HepG2 (cell line): ENCODE measurements around the gene USP43. TPM values are rescaled to one million over a fixed set of nuclear protein-coding genes. Genes with fewer than 3 reads are reported as not detected.

Experiments
- AHDC1 ChIP-seq: sonication (generic); formaldehyde crosslinking; IDR thresholded peaks from 2 replicates; pipeline ENCODE4 v1.5.1; 2020; ENCODE audit warnings: mild to moderate bottlenecking, missing genetic modification reagents, borderline replicate concordance
- GATAD2A ChIP-seq: IDR thresholded peaks from 2 replicates; pipeline ENCODE4 v1.6.1; 2016
- GPBP1L1 ChIP-seq: sonication (generic); formaldehyde crosslinking; IDR thresholded peaks from 2 replicates; pipeline ENCODE4 v1.5.0; 2020; ENCODE audit warnings: mild to moderate bottlenecking, missing genetic modification reagents
- HMGA1 ChIP-seq: sonication (generic); formaldehyde crosslinking; conservative IDR thresholded peaks from 2 replicates; pipeline ENCODE4 v1.4.0; 2020; ENCODE audit warnings: missing genetic modification reagents
- MXD4 ChIP-seq: IDR thresholded peaks from 2 replicates; pipeline ENCODE4 v1.6.1; 2016; ENCODE audit warnings: mild to moderate bottlenecking, missing biosample characterization, missing genetic modification reagents
- NBN ChIP-seq: fragments of 450-650 bp; conservative IDR thresholded peaks from 2 replicates; pipeline ENCODE4 v1.6.1; 2017
- NFKB2 ChIP-seq: sonication (generic); formaldehyde crosslinking; IDR thresholded peaks from 2 replicates; pipeline ENCODE4 v1.4.0; 2020; ENCODE audit warnings: missing genetic modification reagents, borderline replicate concordance
- PITX1 ChIP-seq: sonication (generic); formaldehyde crosslinking; IDR thresholded peaks from 2 replicates; pipeline ENCODE4 v1.5.1; 2020; ENCODE audit warnings: mild to moderate bottlenecking, missing genetic modification reagents
- SMYD3 ChIP-seq: sonication (generic); formaldehyde crosslinking; IDR thresholded peaks from 2 replicates; pipeline ENCODE4 v1.8.1; 2023; ENCODE audit warnings: mild to moderate bottlenecking, missing genetic modification reagents
- YEATS4 ChIP-seq: sonication (generic); formaldehyde crosslinking; IDR thresholded peaks from 2 replicates; pipeline ENCODE4 v1.4.0; 2020; ENCODE audit warnings: missing genetic modification reagents, borderline replicate concordance
- ZBTB40 ChIP-seq, 2 experiments: fragments of 450-650 bp in 1 of 2; sonication (generic) in 1 of 2; formaldehyde crosslinking in 1 of 2; IDR thresholded peaks; 2 replicates each; pipeline versions ENCODE4 v1.6.1 to v1.8.0; 2016 to 2022; ENCODE audit warnings: antibody characterized with exemption in 1 of 2, mild to moderate bottlenecking in 1 of 2, missing genetic modification reagents in 1 of 2
- ZBTB8A ChIP-seq: sonication (generic); formaldehyde crosslinking; IDR thresholded peaks from 2 replicates; pipeline ENCODE4 v1.4.0; 2020; ENCODE audit warnings: mild to moderate bottlenecking, low read depth, missing genetic modification reagents, borderline replicate concordance
- ZFP36 ChIP-seq: fragments of 150-350 bp; IDR thresholded peaks from 2 replicates; pipeline ENCODE4 v1.6.1; 2018; ENCODE audit warnings: borderline replicate concordance, low read length, low read depth; ENCODE audit not compliant: partially characterized antibody
- polyA plus RNA-seq, 8 experiments: library from polyadenylated mRNA; depleted of rRNA in 3 of 8; stranded (reverse) in 7 of 8; unstranded in 1 of 8; fragments of >200 nt; fragmentation: Illumina TruSeq in 4 of 8; extraction: Trizol in 4 of 8; gene quantifications; 2 replicates each; pipeline versions ENCODE4 v1.2.1 to v1.2.3, GENCODE V29; 2011 to 2016; ENCODE audit warnings: low read depth in 4 of 8, missing spikeins in 1 of 8, mixed read lengths in 1 of 8; ENCODE audit not compliant: insufficient read depth in 1 of 8
- total RNA-seq, 5 experiments: library from RNA; depleted of rRNA; stranded (reverse); fragments of >200 nt; fragmentation: Illumina TruSeq; extraction: Trizol; gene quantifications; 2 replicates each; pipeline ENCODE4 v1.2.3, GENCODE V29; 2016; ENCODE audit warnings: low read depth in 1 of 5

The USP43 gene
- total and polyA plus RNA-seq, 2 of the 13 experiments (the other 11 are each of a cell fraction or from before 2014, with no cell fraction given): 1.6 to 2.2 TPM

- TF ChIP-seq ZBTB40 (IDR thresholded peaks at IDR 0.05) (no peak), ZBTB40 (CRISPR knock-in tag; IDR thresholded peaks at IDR 0.05) (no peak), GPBP1L1 (CRISPR knock-in tag) (no peak), ZFP36 (no peak), AHDC1 (no peak), PITX1 (CRISPR knock-in tag) (no peak), YEATS4 (CRISPR knock-in tag) (peak; percentile 55; the same call in 1 of the 2 replicates), ZBTB8A (CRISPR knock-in tag) (no peak), HMGA1 (no peak), MXD4 (CRISPR knock-in tag) (0 out of 2 replicates have a peak, but pooled peaks have one; percentile 25), NBN (no peak), GATAD2A (CRISPR knock-in tag) (no peak), NFKB2 (CRISPR knock-in tag) (no peak), SMYD3 (CRISPR knock-in tag) (no peak)
These were observed 681 bp downstream of the USP43 start (continued) for GRCh38 chr17:9645851-9646545.
